ENCODE data around the gene DSTYK.

The DSTYK gene

GRCh38 chr1:205220421-205220820, 8.9 kb upstream of the DSTYK start:
- Histone ChIP-seq H3K36me3 (no peaks in the 10 kb centered on the region), H3K4me3 (ENCODE audit: low read depth, low read length) (no peak overlapping the region), H3K9me3 (ENCODE audit: severe bottlenecking) (no peaks in the 10 kb centered on the region), H3K27me3 (ENCODE audit: insufficient read depth, low read depth, severe bottlenecking) (no peaks in the 10 kb centered on the region), H3K27ac (no peak overlapping the region)
- TF ChIP-seq CTCF (IDR thresholded peaks at IDR 0.05; ENCODE audit: low read depth, low read length) = no peak
- no peak for DNase-seq

GRCh38 chr1:205217418-205217817, 5.9 kb upstream of the DSTYK start:
- no peak overlapping the region for H3K27ac ChIP-seq
- no peak overlapping the region for H3K4me3 ChIP-seq (ENCODE audit: low read depth, low read length)

GRCh38 chr1:205216588-205216987, 5.1 kb upstream of the DSTYK start:
- no peak overlapping the region for H3K27ac ChIP-seq
- H3K9me3 ChIP-seq (ENCODE audit: severe bottlenecking) = no peaks in the 10 kb centered on the region
- H3K36me3 ChIP-seq = no peaks in the 10 kb centered on the region
- DNase-seq = no peak
- H3K4me3 ChIP-seq (ENCODE audit: low read depth, low read length) = no peak overlapping the region
- no peaks in the 10 kb centered on the region for H3K27me3 ChIP-seq (ENCODE audit: insufficient read depth, low read depth, severe bottlenecking)
- no peak for TF ChIP-seq CTCF (IDR thresholded peaks at IDR 0.05; ENCODE audit: low read depth, low read length)

More at GRCh38 chr1:205217418-205217817, 5.9 kb upstream of the DSTYK start:
- H3K36me3 ChIP-seq = no peaks in the 10 kb centered on the region
- H3K27me3 ChIP-seq (ENCODE audit: insufficient read depth, low read depth, severe bottlenecking) = no peaks in the 10 kb centered on the region
- DNase-seq = no peak
- no peaks in the 10 kb centered on the region for H3K9me3 ChIP-seq (ENCODE audit: severe bottlenecking)
- TF ChIP-seq CTCF (IDR thresholded peaks at IDR 0.05; ENCODE audit: low read depth, low read length) = no peak

GRCh38 chr1:205214756-205215155, 3.3 kb upstream of the DSTYK start:
- Histone ChIP-seq H3K27ac (no peak overlapping the region), H3K4me3 (ENCODE audit: low read depth, low read length) (no peak overlapping the region), H3K36me3 (peaks cover 5% of the 10 kb centered on the region; the same call in 1 of the 2 replicates), H3K9me3 (ENCODE audit: severe bottlenecking) (no peaks in the 10 kb centered on the region), H3K27me3 (ENCODE audit: insufficient read depth, low read depth, severe bottlenecking) (no peaks in the 10 kb centered on the region)
- no peak for DNase-seq
- TF ChIP-seq CTCF (IDR thresholded peaks at IDR 0.05; ENCODE audit: low read depth, low read length) = no peak

- Histone ChIP-seq H3K4me3 (ENCODE audit: low read depth, low read length) (peak overlapping the region; percentile 75), H3K27ac (peak overlapping the region; percentile 90), H3K9me3 (ENCODE audit: severe bottlenecking) (no peaks in the 10 kb centered on the region), H3K27me3 (ENCODE audit: insufficient read depth, low read depth, severe bottlenecking) (no peaks in the 10 kb centered on the region), H3K36me3 (peaks cover 5% of the 10 kb centered on the region; the same call in 1 of the 2 replicates)
- no peak for DNase-seq
- no peak for TF ChIP-seq CTCF (IDR thresholded peaks at IDR 0.05; ENCODE audit: low read depth, low read length)
Measured at GRCh38 chr1:205211839-205212536, 486 bp upstream of the DSTYK start.

- peaks cover 7% of the 10 kb centered on the region for H3K36me3 ChIP-seq
- no peak for TF ChIP-seq CTCF (IDR thresholded peaks at IDR 0.05; ENCODE audit: low read depth, low read length)
- peak overlapping the region; percentile 75 for H3K4me3 ChIP-seq (ENCODE audit: low read depth, low read length)
- no peaks in the 10 kb centered on the region for H3K9me3 ChIP-seq (ENCODE audit: severe bottlenecking)
- H3K27me3 ChIP-seq (ENCODE audit: insufficient read depth, low read depth, severe bottlenecking) = no peaks in the 10 kb centered on the region
- DNase-seq = peak; percentile 70
- peak overlapping the region; percentile 90 for H3K27ac ChIP-seq
Measured at GRCh38 chr1:205210756-205211168, 740 bp downstream of the DSTYK start.
